Endothelial cell (in vitro differentiated cells): ENCODE results near the gene ANTKMT. TPM values are rescaled to one million over a fixed set of nuclear protein-coding genes. Genes with fewer than 3 reads are reported as not detected.
A peak's percentile ranks its signal among the peaks of the same experiment; 100 is the strongest.

Experiments
- DNase-seq: peaks from one replicate; pipeline ENCODE4 v3.0.0; 2021; ENCODE audit warnings: low spot score
- H3K27ac Mint-ChIP-seq: one replicate; pipeline ENCODE4 v1.8.0; 2021; ENCODE audit warnings: mixed read lengths, inconsistent platforms; ENCODE audit not compliant: unreplicated experiment
- H3K27me3 Mint-ChIP-seq: one replicate; pipeline ENCODE4 v1.8.0; 2021; ENCODE audit warnings: mild to moderate bottlenecking, moderate library complexity, mixed read lengths, inconsistent platforms; ENCODE audit not compliant: unreplicated experiment
- H3K36me3 Mint-ChIP-seq: one replicate; pipeline ENCODE4 v1.8.0; 2021; ENCODE audit warnings: mild to moderate bottlenecking, low read depth, mixed read lengths, inconsistent platforms; ENCODE audit not compliant: unreplicated experiment
- H3K4me1 Mint-ChIP-seq: one replicate; pipeline ENCODE4 v1.8.0; 2021; ENCODE audit warnings: mild to moderate bottlenecking, mixed read lengths, inconsistent platforms; ENCODE audit not compliant: unreplicated experiment
- H3K4me3 Mint-ChIP-seq: one replicate; pipeline ENCODE4 v1.8.0; 2021; ENCODE audit warnings: mild to moderate bottlenecking, mixed read lengths, inconsistent platforms; ENCODE audit not compliant: unreplicated experiment
- H3K9me3 Mint-ChIP-seq: one replicate; pipeline ENCODE4 v1.8.0; 2021; ENCODE audit warnings: mixed read lengths, inconsistent platforms; ENCODE audit not compliant: unreplicated experiment
- total RNA-seq: library from RNA; stranded (reverse); fragmentation: NEBNext Ultra II Directional; extraction: Animal tissue kit (Norgen Biotek cat#: 25700); gene quantifications from one replicate; pipeline ENCODE4 v1.2.1, GENCODE V29; 2021; ENCODE audit not compliant: unreplicated experiment
- TF ChIP-seq, protein P1 (sequence below): fragments of 200-600 bp; sonication (generic); IDR thresholded peaks from one replicate; pipeline ENCODE4 v1.5.0; 2021; ENCODE audit warnings: antibody characterized with exemption; ENCODE audit not compliant: unreplicated experiment

The ANTKMT gene
- total RNA-seq, 1 donor from 2014 or later = 11.1 TPM

GRCh38 chr16:732332-732731 lies 11.4 kb downstream of the ANTKMT start:
- peaks cover 19% of the 10 kb centered on the region for H3K36me3 Mint-ChIP-seq
- H3K9me3 Mint-ChIP-seq = no peaks in the 10 kb centered on the region
- H3K27ac Mint-ChIP-seq = no peak overlapping the region
- no peak for DNase-seq
- H3K4me1 Mint-ChIP-seq = peaks cover 6% of the 10 kb centered on the region
- H3K27me3 Mint-ChIP-seq = peaks cover 5% of the 10 kb centered on the region
- no peak overlapping the region for H3K4me3 Mint-ChIP-seq
- TF ChIP-seq, protein P1, sequence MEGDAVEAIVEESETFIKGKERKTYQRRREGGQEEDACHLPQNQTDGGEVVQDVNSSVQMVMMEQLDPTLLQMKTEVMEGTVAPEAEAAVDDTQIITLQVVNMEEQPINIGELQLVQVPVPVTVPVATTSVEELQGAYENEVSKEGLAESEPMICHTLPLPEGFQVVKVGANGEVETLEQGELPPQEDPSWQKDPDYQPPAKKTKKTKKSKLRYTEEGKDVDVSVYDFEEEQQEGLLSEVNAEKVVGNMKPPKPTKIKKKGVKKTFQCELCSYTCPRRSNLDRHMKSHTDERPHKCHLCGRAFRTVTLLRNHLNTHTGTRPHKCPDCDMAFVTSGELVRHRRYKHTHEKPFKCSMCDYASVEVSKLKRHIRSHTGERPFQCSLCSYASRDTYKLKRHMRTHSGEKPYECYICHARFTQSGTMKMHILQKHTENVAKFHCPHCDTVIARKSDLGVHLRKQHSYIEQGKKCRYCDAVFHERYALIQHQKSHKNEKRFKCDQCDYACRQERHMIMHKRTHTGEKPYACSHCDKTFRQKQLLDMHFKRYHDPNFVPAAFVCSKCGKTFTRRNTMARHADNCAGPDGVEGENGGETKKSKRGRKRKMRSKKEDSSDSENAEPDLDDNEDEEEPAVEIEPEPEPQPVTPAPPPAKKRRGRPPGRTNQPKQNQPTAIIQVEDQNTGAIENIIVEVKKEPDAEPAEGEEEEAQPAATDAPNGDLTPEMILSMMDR = no peak

DNA sequence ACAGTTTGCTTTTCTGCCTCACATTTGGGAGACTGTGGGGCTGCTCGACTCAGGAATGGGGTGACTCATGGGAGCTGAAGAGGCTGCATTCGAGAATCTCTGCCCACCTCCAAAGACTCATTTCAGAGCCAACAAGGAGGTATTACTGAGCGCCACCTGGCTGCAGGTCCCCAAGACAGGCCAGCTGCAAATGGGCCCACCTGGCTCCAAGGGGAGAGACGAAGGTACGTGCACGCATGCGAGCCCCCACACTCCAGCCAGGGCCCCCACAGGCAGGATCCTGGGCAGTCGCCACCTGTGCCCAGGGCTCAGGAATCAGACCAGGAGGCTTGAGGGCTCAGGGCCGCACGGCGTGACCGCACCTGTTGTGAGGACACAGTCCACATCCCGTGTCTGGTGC lies 12.0 kb downstream of the ANTKMT start:
- H3K4me3 Mint-ChIP-seq = no peak overlapping the region
- peaks cover 12% of the 10 kb centered on the region for H3K4me1 Mint-ChIP-seq
- H3K27me3 Mint-ChIP-seq = peaks cover 8% of the 10 kb centered on the region
- no peaks in the 10 kb centered on the region for H3K9me3 Mint-ChIP-seq
- no peak for DNase-seq
- H3K27ac Mint-ChIP-seq = no peak overlapping the region
- TF ChIP-seq, protein P1 = no peak
- H3K36me3 Mint-ChIP-seq = peaks cover 19% of the 10 kb centered on the region

DNA sequence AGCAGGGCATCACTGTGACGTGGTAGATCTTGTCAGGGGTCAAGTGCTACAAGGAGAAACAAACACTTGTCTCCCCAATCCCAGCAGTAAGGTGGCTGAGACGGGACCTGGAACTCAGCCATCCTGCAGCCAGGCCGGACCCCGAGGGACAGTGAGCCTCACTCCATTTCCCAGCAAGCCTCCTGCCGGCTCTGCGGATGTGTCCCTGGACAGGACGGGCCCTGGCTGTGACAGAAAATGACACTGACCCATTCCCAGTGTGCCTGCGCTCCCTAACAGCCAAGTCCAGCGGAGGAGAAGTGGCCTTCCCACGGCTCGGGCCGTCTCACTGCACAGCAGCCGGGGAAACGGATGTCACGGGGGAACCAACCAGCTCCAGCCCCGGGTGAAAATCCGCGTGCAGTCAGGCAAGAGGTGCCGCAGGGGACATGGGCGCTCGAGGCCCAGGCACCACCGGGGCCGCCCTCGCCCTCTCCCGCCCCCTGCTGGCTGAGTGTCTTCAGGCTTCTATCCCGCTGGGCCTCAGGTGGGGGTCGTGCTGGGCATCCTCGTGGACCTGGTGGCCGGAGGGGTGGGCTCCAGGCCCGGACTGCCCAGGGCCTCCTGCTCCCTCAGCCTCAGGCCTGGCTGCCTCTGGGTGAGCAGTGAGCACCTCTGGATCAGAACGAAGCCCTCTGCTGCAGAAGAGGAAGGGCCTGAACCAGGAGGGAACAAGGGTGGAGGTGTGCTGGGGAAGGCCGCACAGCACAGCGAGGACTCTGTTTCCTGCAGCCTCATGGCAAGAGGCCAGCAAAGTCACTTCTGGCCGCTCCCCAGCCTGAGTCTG lies 12.6 kb downstream of the ANTKMT start:
- TF ChIP-seq, protein P1 = peak; percentile 65
- peaks cover 8% of the 10 kb centered on the region for H3K27me3 Mint-ChIP-seq
- H3K9me3 Mint-ChIP-seq = no peaks in the 10 kb centered on the region
- H3K27ac Mint-ChIP-seq = no peak overlapping the region
- H3K4me1 Mint-ChIP-seq = peaks cover 13% of the 10 kb centered on the region
- peaks cover 19% of the 10 kb centered on the region for H3K36me3 Mint-ChIP-seq
- H3K4me3 Mint-ChIP-seq = no peak overlapping the region
- DNase-seq = peak; percentile 68

DNA sequence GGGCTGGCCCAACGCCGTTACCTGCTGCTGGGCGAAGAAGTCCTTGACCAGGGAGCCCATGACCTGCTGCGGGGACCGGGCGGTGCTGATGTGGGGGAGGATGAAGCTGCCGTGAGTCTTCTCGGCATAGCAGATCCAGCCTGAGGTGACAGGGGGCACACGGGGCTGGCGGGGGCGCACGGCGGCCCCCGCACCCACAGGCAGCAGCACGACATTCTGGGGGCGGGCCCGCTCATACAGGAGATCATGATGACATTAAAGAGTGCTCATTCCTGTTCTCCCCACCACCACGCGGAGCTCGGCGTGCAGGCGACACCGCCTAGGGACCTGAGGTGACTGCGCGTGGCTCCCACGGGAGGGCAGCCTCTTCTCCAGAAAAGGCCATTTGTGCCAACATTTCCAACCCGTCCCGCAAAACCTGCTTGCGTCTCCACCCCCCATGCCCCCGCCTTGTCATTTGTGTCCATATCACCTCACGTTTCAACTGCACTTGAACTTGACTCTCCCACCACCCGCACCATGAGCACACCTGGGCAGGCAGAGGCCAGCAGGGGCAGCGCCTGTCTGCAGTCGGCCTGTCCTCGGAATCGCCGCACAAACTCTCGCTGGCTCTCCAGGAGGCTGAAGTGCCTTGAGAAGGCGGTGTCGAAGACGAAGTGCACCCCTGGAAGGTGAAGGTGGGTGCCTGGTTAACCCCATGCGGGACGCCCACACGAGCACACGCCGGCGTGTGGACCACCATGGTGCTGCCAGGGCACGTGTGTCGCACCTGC lies 13.4 kb downstream of the ANTKMT start:
- H3K27me3 Mint-ChIP-seq = peaks cover 8% of the 10 kb centered on the region
- H3K27ac Mint-ChIP-seq = no peak overlapping the region
- H3K36me3 Mint-ChIP-seq = peaks cover 19% of the 10 kb centered on the region
- DNase-seq = no peak
- TF ChIP-seq, protein P1 = no peak
- H3K9me3 Mint-ChIP-seq = no peaks in the 10 kb centered on the region
- peaks cover 18% of the 10 kb centered on the region for H3K4me1 Mint-ChIP-seq
- no peak overlapping the region for H3K4me3 Mint-ChIP-seq
